Measurements from ENCODE around the gene RITA1.
A peak's percentile ranks its signal among the peaks of the same experiment; 100 is the strongest.

The RITA1 gene

GRCh38 chr12:113142173-113142885 is 43.2 kb upstream of the RITA1 start:
- 78% methylated on average over 16 of the region's 17 CpGs for WGBS
- Histone ChIP-seq H4K8ac (ENCODE audit: low read length) (no peak overlapping the region), H2BK12ac (ENCODE audit: low read length in 2 of 2) (no peak overlapping the region)

GRCh38 chr12:113142886-113143332 is 42.6 kb upstream of the RITA1 start:
- Histone ChIP-seq H3K23ac (ENCODE audit: low read length in 2 of 2) (no peak overlapping the region), H2BK120ac (ENCODE audit: low read depth, low read length) (no peak overlapping the region), H3K18ac (ENCODE audit: low read depth in 1 of 2, low read length in 2 of 2) (no peak overlapping the region), H3K79me1 (replicated peaks; ENCODE audit: low read length, poor library complexity, severe bottlenecking) (no peaks in the 10 kb centered on the region), H3K4me1 (ENCODE audit: control insufficient read depth, insufficient read depth, low read depth, low read length) (peaks cover 15% of the 10 kb centered on the region), H2BK15ac (ENCODE audit: low read depth, poor library complexity, severe bottlenecking) (no peak overlapping the region), H3K4me3 (ENCODE audit: insufficient read depth in 1 of 2, low read depth in 1 of 2, low read length in 2 of 2) (no peak overlapping the region), H3K9ac (ENCODE audit: low read length) (no peak overlapping the region), H3K27ac (ENCODE audit: low read length, poor library complexity, severe bottlenecking) (no peak overlapping the region), H3K36me3 (ENCODE audit: control insufficient read depth in 1 of 2, insufficient read depth in 2 of 2, low read depth in 1 of 2, low read length in 2 of 2) (no peaks in the 10 kb centered on the region), H3K4me2 (ENCODE audit: low read length, poor library complexity, severe bottlenecking) (no peak overlapping the region), H2AK5ac (ENCODE audit: low read length, severe bottlenecking) (no peak overlapping the region), H2BK5ac (ENCODE audit: low read depth, low read length, poor library complexity, severe bottlenecking) (no peak overlapping the region), H3K27me3 (ENCODE audit: control insufficient read depth in 1 of 2, insufficient read depth in 1 of 2, low read length in 2 of 2) (peaks cover 6 to 8% of the 10 kb centered on the region in 2 experiments), H3K9me3 (ENCODE audit: control insufficient read depth, low read length) (peaks cover 3% of the 10 kb centered on the region), H3K4ac (ENCODE audit: low read depth in 1 of 2, low read length in 2 of 2) (no peak overlapping the region), H4K91ac (ENCODE audit: low read length) (no peak overlapping the region), H2AFZ (ENCODE audit: low read depth, low read length) (no peak overlapping the region), H4K8ac (ENCODE audit: low read length) (no peak overlapping the region), H3K14ac (ENCODE audit: low read length in 2 of 2) (peak overlapping the region in 1 of 2 experiments; percentile 64), H2BK12ac (ENCODE audit: low read length in 2 of 2) (no peak overlapping the region)
- DNase-seq: no peak
- WGBS: 79% methylated on average over 5 of the region's 5 CpGs

More at GRCh38 chr12:113142173-113142885, 43.2 kb upstream of the RITA1 start:
- H3K9me3 ChIP-seq (ENCODE audit: control insufficient read depth, low read length): peaks cover 3% of the 10 kb centered on the region
- H2AFZ ChIP-seq (ENCODE audit: low read depth, low read length): no peak overlapping the region
- no peak overlapping the region for H3K23ac ChIP-seq (ENCODE audit: low read length in 2 of 2)
- no peak overlapping the region for H3K18ac ChIP-seq (ENCODE audit: low read depth in 1 of 2, low read length in 2 of 2)
- H2BK15ac ChIP-seq (ENCODE audit: low read depth, poor library complexity, severe bottlenecking): no peak overlapping the region
- H3K4me1 ChIP-seq (ENCODE audit: control insufficient read depth, insufficient read depth, low read depth, low read length): peaks cover 18% of the 10 kb centered on the region
- no peak overlapping the region for H3K27ac ChIP-seq (ENCODE audit: low read length, poor library complexity, severe bottlenecking)
- H3K4me3 ChIP-seq (ENCODE audit: insufficient read depth in 1 of 2, low read depth in 1 of 2, low read length in 2 of 2): no peak overlapping the region
- no peaks in the 10 kb centered on the region for H3K79me1 ChIP-seq (replicated peaks; ENCODE audit: low read length, poor library complexity, severe bottlenecking)
- H3K27me3 ChIP-seq (ENCODE audit: control insufficient read depth in 1 of 2, insufficient read depth in 1 of 2, low read length in 2 of 2): peaks cover 6% of the 10 kb centered on the region in 2 experiments
- H3K9ac ChIP-seq (ENCODE audit: low read length): no peak overlapping the region
- H3K4me2 ChIP-seq (ENCODE audit: low read length, poor library complexity, severe bottlenecking): no peak overlapping the region
- H2BK120ac ChIP-seq (ENCODE audit: low read depth, low read length): no peak overlapping the region
- no peak overlapping the region for H4K91ac ChIP-seq (ENCODE audit: low read length)
- H2AK5ac ChIP-seq (ENCODE audit: low read length, severe bottlenecking): peak overlapping the region; percentile 1
- no peak for DNase-seq
- H2BK5ac ChIP-seq (ENCODE audit: low read depth, low read length, poor library complexity, severe bottlenecking): no peak overlapping the region
- H3K14ac ChIP-seq (ENCODE audit: low read length in 2 of 2): no peak overlapping the region
- no peak overlapping the region for H3K4ac ChIP-seq (ENCODE audit: low read depth in 1 of 2, low read length in 2 of 2)
- no peaks in the 10 kb centered on the region for H3K36me3 ChIP-seq (ENCODE audit: control insufficient read depth in 1 of 2, insufficient read depth in 2 of 2, low read depth in 1 of 2, low read length in 2 of 2)

- 93% methylated on average over 4 of the region's 8 CpGs for WGBS
- H4K8ac ChIP-seq (ENCODE audit: low read length): no peak overlapping the region
- H2BK5ac ChIP-seq (ENCODE audit: low read depth, low read length, poor library complexity, severe bottlenecking): no peak overlapping the region
Observed at GRCh38 chr12:113143959-113144358, 41.6 kb upstream of the RITA1 start.

GRCh38 chr12:113144806-113145205 is 40.7 kb upstream of the RITA1 start:
- WGBS: 89% methylated on average over 5 of the region's 5 CpGs
- H3K9ac ChIP-seq (ENCODE audit: low read length): no peak overlapping the region
- H3K14ac ChIP-seq (ENCODE audit: low read length in 2 of 2): no peak overlapping the region
- peaks cover 3% of the 10 kb centered on the region for H3K9me3 ChIP-seq (ENCODE audit: control insufficient read depth, low read length)
- no peak overlapping the region for H2AFZ ChIP-seq (ENCODE audit: low read depth, low read length)
- no peak overlapping the region for H2BK120ac ChIP-seq (ENCODE audit: low read depth, low read length)
- no peak overlapping the region for H2BK15ac ChIP-seq (ENCODE audit: low read depth, poor library complexity, severe bottlenecking)
- no peaks in the 10 kb centered on the region for H3K36me3 ChIP-seq (ENCODE audit: control insufficient read depth in 1 of 2, insufficient read depth in 2 of 2, low read depth in 1 of 2, low read length in 2 of 2)
- no peak overlapping the region for H3K27ac ChIP-seq (ENCODE audit: low read length, poor library complexity, severe bottlenecking)
- H3K23ac ChIP-seq (ENCODE audit: low read length in 2 of 2): no peak overlapping the region
- H3K4me3 ChIP-seq (ENCODE audit: insufficient read depth in 1 of 2, low read depth in 1 of 2, low read length in 2 of 2): no peak overlapping the region
- no peak overlapping the region for H3K4ac ChIP-seq (ENCODE audit: low read depth in 1 of 2, low read length in 2 of 2)
- H3K27me3 ChIP-seq (ENCODE audit: control insufficient read depth in 1 of 2, insufficient read depth in 1 of 2, low read length in 2 of 2): peaks cover 6 to 7% of the 10 kb centered on the region in 2 experiments
- H3K4me1 ChIP-seq (ENCODE audit: control insufficient read depth, insufficient read depth, low read depth, low read length): peaks cover 13% of the 10 kb centered on the region
- H2AK5ac ChIP-seq (ENCODE audit: low read length, severe bottlenecking): no peak overlapping the region
- H3K79me1 ChIP-seq (replicated peaks; ENCODE audit: low read length, poor library complexity, severe bottlenecking): no peaks in the 10 kb centered on the region
- H2BK12ac ChIP-seq (ENCODE audit: low read length in 2 of 2): no peak overlapping the region
- H4K8ac ChIP-seq (ENCODE audit: low read length): no peak overlapping the region
- no peak overlapping the region for H3K18ac ChIP-seq (ENCODE audit: low read depth in 1 of 2, low read length in 2 of 2)
- H4K91ac ChIP-seq (ENCODE audit: low read length): no peak overlapping the region
- no peak for DNase-seq
- no peak overlapping the region for H2BK5ac ChIP-seq (ENCODE audit: low read depth, low read length, poor library complexity, severe bottlenecking)
- H3K4me2 ChIP-seq (ENCODE audit: low read length, poor library complexity, severe bottlenecking): no peak overlapping the region

More at GRCh38 chr12:113143959-113144358, 41.6 kb upstream of the RITA1 start:
- H3K4ac ChIP-seq (ENCODE audit: low read depth in 1 of 2, low read length in 2 of 2): no peak overlapping the region
- no peaks in the 10 kb centered on the region for H3K36me3 ChIP-seq (ENCODE audit: control insufficient read depth in 1 of 2, insufficient read depth in 2 of 2, low read depth in 1 of 2, low read length in 2 of 2)
- peaks cover 3 to 6% of the 10 kb centered on the region in 2 experiments for H3K27me3 ChIP-seq (ENCODE audit: control insufficient read depth in 1 of 2, insufficient read depth in 1 of 2, low read length in 2 of 2)
- H3K18ac ChIP-seq (ENCODE audit: low read depth in 1 of 2, low read length in 2 of 2): no peak overlapping the region
- no peak for DNase-seq
- H3K79me1 ChIP-seq (replicated peaks; ENCODE audit: low read length, poor library complexity, severe bottlenecking): no peaks in the 10 kb centered on the region
- H3K9ac ChIP-seq (ENCODE audit: low read length): no peak overlapping the region
- H3K4me2 ChIP-seq (ENCODE audit: low read length, poor library complexity, severe bottlenecking): no peak overlapping the region
- no peak overlapping the region for H2AK5ac ChIP-seq (ENCODE audit: low read length, severe bottlenecking)
- no peak overlapping the region for H2AFZ ChIP-seq (ENCODE audit: low read depth, low read length)
- H3K4me3 ChIP-seq (ENCODE audit: insufficient read depth in 1 of 2, low read depth in 1 of 2, low read length in 2 of 2): no peak overlapping the region
- no peak overlapping the region for H4K91ac ChIP-seq (ENCODE audit: low read length)
- no peak overlapping the region for H2BK12ac ChIP-seq (ENCODE audit: low read length in 2 of 2)
- H3K9me3 ChIP-seq (ENCODE audit: control insufficient read depth, low read length): peaks cover 3% of the 10 kb centered on the region
- H3K23ac ChIP-seq (ENCODE audit: low read length in 2 of 2): no peak overlapping the region
- no peak overlapping the region for H2BK15ac ChIP-seq (ENCODE audit: low read depth, poor library complexity, severe bottlenecking)
- H3K4me1 ChIP-seq (ENCODE audit: control insufficient read depth, insufficient read depth, low read depth, low read length): peaks cover 9% of the 10 kb centered on the region
- no peak overlapping the region for H2BK120ac ChIP-seq (ENCODE audit: low read depth, low read length)
- H3K27ac ChIP-seq (ENCODE audit: low read length, poor library complexity, severe bottlenecking): no peak overlapping the region
- H3K14ac ChIP-seq (ENCODE audit: low read length in 2 of 2): no peak overlapping the region

Data from mesenchymal stem cell (in vitro differentiated cells and primary cell).